Subcutaneous adipose tissue (tissue), 4 donors: Measurements from ENCODE around the gene INPP4B. TPM values are rescaled to one million over a fixed set of nuclear protein-coding genes. Genes with fewer than 3 reads are reported as not detected.

Source experiments
- CTCF ChIP-seq: fragments of 450-650 bp; IDR thresholded peaks from one replicate; pipeline ENCODE4 v1.5.1; 2016; ENCODE audit warnings: low read depth, mild to moderate bottlenecking, control low read depth, antibody characterized with exemption, moderate library complexity
- total RNA-seq, 4 donors: library from RNA; depleted of rRNA; stranded (reverse); fragments of >200 nt; gene quantifications; one replicate each; pipeline ENCODE4 v1.1.0, GENCODE V29; 2016

The INPP4B gene
- total RNA-seq, 4 donors from 2014 or later: 14.3 to 28.1 (median 24.6) TPM

GRCh38 chr4:142379277-142380051 is 466.6 kb downstream of the INPP4B start:
- TF ChIP-seq CTCF: no peak

- TF ChIP-seq CTCF: no peak
Measured at GRCh38 chr4:142378179-142378578, 467.9 kb downstream of the INPP4B start.

GRCh38 chr4:142377342-142378091 is 468.6 kb downstream of the INPP4B start:
- no peak for TF ChIP-seq CTCF

GRCh38 chr4:142376204-142376603 is 469.9 kb downstream of the INPP4B start:
- no peak for TF ChIP-seq CTCF

GRCh38 chr4:142373610-142374009 is 472.5 kb downstream of the INPP4B start:
- TF ChIP-seq CTCF: no peak

GRCh38 chr4:142372530-142373260 is 473.4 kb downstream of the INPP4B start:
- no peak for TF ChIP-seq CTCF

GRCh38 chr4:142369141-142369540 is 477.0 kb downstream of the INPP4B start:
- no peak for TF ChIP-seq CTCF
